HEK293 (cell line): Measurements from ENCODE around the gene STXBP5L.

Experiments used
- CTCF ChIA-PET: fragments of 350-600 bp; formaldehyde crosslinking; extraction: SDS; loops from one replicate; lab custom pipeline; 2021; ENCODE audit warnings: antibody characterized with exemption; lab: Yijun Ruan, JAX
- POLR2A ChIA-PET: fragments of 300-600 bp; formaldehyde crosslinking; extraction: SDS; loops from one replicate; lab custom pipeline; 2020; ENCODE audit warnings: antibody characterized with exemption, inconsistent platforms; lab: Yijun Ruan, JAX
- H3K27ac ChIP-seq: fragments of 200-500 bp; sonication (Bioruptor generic); 2 replicates; pipeline ENCODE4 v1.5.1; 2014; ENCODE audit warnings: low read depth, low read length, control low read depth, inconsistent platforms; ENCODE audit errors: extremely low read depth
- H3K36me3 ChIP-seq, 2 experiments: fragments of 200-500 bp in 1 of 2; sonication (Bioruptor generic) in 1 of 2; 1 replicate in 1 of 2; 2 replicates in 1 of 2; pipeline ENCODE4 v1.5.1; 2014 to 2017; ENCODE audit warnings: inconsistent platforms in 2 of 2, low read length in 2 of 2; ENCODE audit not compliant: control insufficient read depth in 2 of 2, insufficient read depth in 1 of 2
- H3K4me1 ChIP-seq: fragments of 200-500 bp; sonication (Bioruptor generic); 2 replicates; pipeline ENCODE4 v1.5.1; 2014; ENCODE audit warnings: mild to moderate bottlenecking, low read length, inconsistent platforms; ENCODE audit not compliant: control insufficient read depth, insufficient read depth
- H3K4me3 ChIP-seq: 2 replicates; pipeline ENCODE4 v1.5.1; 2011; ENCODE audit warnings: low read depth, mild to moderate bottlenecking, control low read depth, low read length, moderate library complexity
- H3K9me3 ChIP-seq: fragments of 200-500 bp; sonication (Bioruptor generic); 2 replicates; pipeline ENCODE4 v1.5.1; 2014; ENCODE audit warnings: low read depth, low read length, inconsistent platforms; ENCODE audit not compliant: control insufficient read depth, insufficient read depth
- KLF1 ChIP-seq: fragments of 450-650 bp; formaldehyde crosslinking; IDR thresholded peaks from 2 replicates; pipeline ENCODE4 v1.5.1; 2016; ENCODE audit warnings: missing biosample characterization, missing genetic modification characterization
- KLF10 ChIP-seq: fragments of 450-650 bp; IDR thresholded peaks from 2 replicates; pipeline ENCODE4 v1.5.1; 2018; ENCODE audit warnings: missing biosample characterization, mild to moderate bottlenecking, missing genetic modification characterization
- MZF1 ChIP-seq: fragments of 450-650 bp; formaldehyde crosslinking; IDR thresholded peaks from 2 replicates; pipeline ENCODE4 v1.5.1; 2017; ENCODE audit warnings: missing biosample characterization, missing genetic modification characterization, borderline replicate concordance
- OVOL3 ChIP-seq: fragments of 450-650 bp; formaldehyde crosslinking; IDR thresholded peaks from 2 replicates; pipeline ENCODE4 v1.5.1; 2016; ENCODE audit warnings: missing biosample characterization, missing genetic modification characterization
- RBAK ChIP-seq: fragments of 450-650 bp; formaldehyde crosslinking; IDR thresholded peaks from 2 replicates; pipeline ENCODE4 v1.5.1; 2016; ENCODE audit warnings: missing biosample characterization, missing genetic modification characterization
- ZBTB1 ChIP-seq: fragments of 450-650 bp; formaldehyde crosslinking; IDR thresholded peaks from 2 replicates; pipeline ENCODE4 v1.5.1; 2016; ENCODE audit warnings: missing biosample characterization, missing genetic modification characterization
- ZBTB48 ChIP-seq: fragments of 450-650 bp; formaldehyde crosslinking; IDR thresholded peaks from 2 replicates; pipeline ENCODE4 v1.5.1; 2016; ENCODE audit warnings: missing biosample characterization, missing genetic modification characterization
- ZFP37 ChIP-seq: fragments of 450-650 bp; formaldehyde crosslinking; IDR thresholded peaks from 2 replicates; pipeline ENCODE4 v1.5.1; 2016; ENCODE audit warnings: missing biosample characterization, missing genetic modification characterization
- ZFP41 ChIP-seq: fragments of 450-650 bp; formaldehyde crosslinking; IDR thresholded peaks from 2 replicates; pipeline ENCODE4 v1.5.1; 2016; ENCODE audit warnings: missing biosample characterization, missing genetic modification characterization, borderline replicate concordance
- ZNF121 ChIP-seq: fragments of 450-650 bp; formaldehyde crosslinking; IDR thresholded peaks from 2 replicates; pipeline ENCODE4 v1.5.1; 2016; ENCODE audit warnings: missing biosample characterization, missing genetic modification characterization
- ZNF146 ChIP-seq: fragments of 450-650 bp; formaldehyde crosslinking; IDR thresholded peaks from 2 replicates; pipeline ENCODE4 v1.5.1; 2016; ENCODE audit warnings: missing biosample characterization, missing genetic modification characterization
- ZNF155 ChIP-seq: fragments of 450-650 bp; formaldehyde crosslinking; IDR thresholded peaks from 2 replicates; pipeline ENCODE4 v1.5.1; 2016; ENCODE audit warnings: missing biosample characterization, missing genetic modification characterization
- ZNF169 ChIP-seq: fragments of 450-650 bp; formaldehyde crosslinking; IDR thresholded peaks from 2 replicates; pipeline ENCODE4 v1.5.1; 2016; ENCODE audit warnings: missing biosample characterization, missing genetic modification characterization
- ZNF335 ChIP-seq: fragments of 450-650 bp; formaldehyde crosslinking; conservative IDR thresholded peaks from 2 replicates; pipeline ENCODE4 v1.5.1; 2016; ENCODE audit warnings: missing biosample characterization, missing genetic modification characterization
- ZNF366 ChIP-seq: fragments of 450-650 bp; formaldehyde crosslinking; conservative IDR thresholded peaks from 2 replicates; pipeline ENCODE4 v1.5.1; 2016; ENCODE audit warnings: missing biosample characterization, missing genetic modification characterization
- ZNF391 ChIP-seq: fragments of 450-650 bp; formaldehyde crosslinking; IDR thresholded peaks from 2 replicates; pipeline ENCODE4 v1.5.1; 2016; ENCODE audit warnings: low read depth, missing biosample characterization, missing genetic modification characterization, borderline replicate concordance
- ZNF404 ChIP-seq: fragments of 450-650 bp; formaldehyde crosslinking; IDR thresholded peaks from 2 replicates; pipeline ENCODE4 v1.5.1; 2017; ENCODE audit warnings: missing biosample characterization, missing genetic modification characterization
- ZNF423 ChIP-seq: fragments of 450-650 bp; formaldehyde crosslinking; IDR thresholded peaks from 2 replicates; pipeline ENCODE4 v1.5.1; 2016; ENCODE audit warnings: missing biosample characterization, missing genetic modification characterization
- ZNF426 ChIP-seq: fragments of 450-650 bp; formaldehyde crosslinking; IDR thresholded peaks from 2 replicates; pipeline ENCODE4 v1.5.1; 2017; ENCODE audit warnings: missing biosample characterization, missing genetic modification characterization, mild to moderate bottlenecking, inconsistent platforms, moderate library complexity
- ZNF521 ChIP-seq: fragments of 450-650 bp; formaldehyde crosslinking; IDR thresholded peaks from 2 replicates; pipeline ENCODE4 v1.5.1; 2017; ENCODE audit warnings: missing biosample characterization, mild to moderate bottlenecking, missing genetic modification characterization
- ZNF585B ChIP-seq: fragments of 450-650 bp; formaldehyde crosslinking; IDR thresholded peaks from 2 replicates; pipeline ENCODE4 v1.5.1; 2016; ENCODE audit warnings: missing biosample characterization, missing genetic modification characterization
- ZNF610 ChIP-seq: fragments of 450-650 bp; formaldehyde crosslinking; IDR thresholded peaks from 2 replicates; pipeline ENCODE4 v1.5.1; 2016; ENCODE audit warnings: missing biosample characterization, missing genetic modification characterization, borderline replicate concordance
- ZNF624 ChIP-seq: fragments of 450-650 bp; formaldehyde crosslinking; IDR thresholded peaks from 2 replicates; pipeline ENCODE4 v1.5.1; 2017; ENCODE audit warnings: missing biosample characterization, missing genetic modification characterization
- ZNF76 ChIP-seq: fragments of 450-650 bp; formaldehyde crosslinking; IDR thresholded peaks from 2 replicates; pipeline ENCODE4; 2016; ENCODE audit warnings: low read depth, missing biosample characterization, missing genetic modification characterization, borderline replicate concordance
- ZNF791 ChIP-seq: fragments of 450-650 bp; formaldehyde crosslinking; IDR thresholded peaks from 2 replicates; pipeline ENCODE4 v1.5.1; 2016; ENCODE audit warnings: missing biosample characterization, missing genetic modification characterization
- TF ChIP-seq, protein P1 (sequence below): sonication (generic); formaldehyde crosslinking; IDR thresholded peaks from 2 replicates; pipeline ENCODE4 v1.8.1; 2022; ENCODE audit warnings: mild to moderate bottlenecking, moderate library complexity, missing genetic modification reagents
- TF ChIP-seq, protein P2 (sequence below): fragments of 450-650 bp; formaldehyde crosslinking; IDR thresholded peaks from 2 replicates; pipeline ENCODE4 v1.5.1; 2017; ENCODE audit warnings: missing biosample characterization, missing genetic modification characterization
- TF ChIP-seq, protein P3 (sequence below): fragments of 450-650 bp; formaldehyde crosslinking; IDR thresholded peaks from 2 replicates; pipeline ENCODE4 v1.5.1; 2016; ENCODE audit warnings: missing biosample characterization, missing genetic modification characterization
- TF ChIP-seq, protein P4 (sequence below): fragments of 450-650 bp; formaldehyde crosslinking; IDR thresholded peaks from 2 replicates; pipeline ENCODE4 v1.5.1; 2016; ENCODE audit warnings: missing biosample characterization, missing genetic modification characterization

STXBP5L gene

DNA sequence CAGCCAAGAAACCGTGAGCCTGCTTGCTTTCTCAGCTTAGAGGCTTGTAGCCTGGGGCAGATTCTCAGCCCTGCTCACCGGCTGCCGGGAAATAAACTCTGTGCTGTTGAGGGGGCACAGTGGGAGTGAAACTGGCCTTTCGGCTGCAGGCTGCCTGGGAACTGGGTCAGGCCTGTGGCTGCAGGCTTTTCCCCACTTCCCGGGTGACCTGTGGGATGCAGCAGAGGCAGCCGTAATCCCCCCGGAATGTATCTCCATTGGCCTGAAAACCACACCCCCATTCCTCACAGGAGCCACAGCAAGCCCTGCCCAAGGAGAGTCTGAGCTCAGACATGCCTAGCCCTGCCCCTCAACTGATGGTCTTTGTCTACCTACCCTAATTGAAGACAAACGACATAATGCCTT lies 110.9 kb downstream of the STXBP5L start:
- Histone ChIP-seq H3K27ac (no peak overlapping the region), H3K4me3 (no peak overlapping the region), H3K36me3 (no peaks in the 10 kb centered on the region)
- POLR2A ChIA-PET = no interaction called here
- TF ChIP-seq ZNF423 (tag by site-specific recombination) (no peak), ZNF146 (tag by site-specific recombination) (no peak), ZNF391 (tag by site-specific recombination) (no peak), ZBTB1 (tag by site-specific recombination) (no peak), KLF10 (tag by site-specific recombination) (no peak), OVOL3 (no peak), ZBTB48 (tag by site-specific recombination) (no peak), ZNF585B (tag by site-specific recombination) (no peak), ZNF610 (tag by site-specific recombination) (no peak), MZF1 (tag by site-specific recombination) (no peak)
- TF ChIP-seq, protein P1, sequence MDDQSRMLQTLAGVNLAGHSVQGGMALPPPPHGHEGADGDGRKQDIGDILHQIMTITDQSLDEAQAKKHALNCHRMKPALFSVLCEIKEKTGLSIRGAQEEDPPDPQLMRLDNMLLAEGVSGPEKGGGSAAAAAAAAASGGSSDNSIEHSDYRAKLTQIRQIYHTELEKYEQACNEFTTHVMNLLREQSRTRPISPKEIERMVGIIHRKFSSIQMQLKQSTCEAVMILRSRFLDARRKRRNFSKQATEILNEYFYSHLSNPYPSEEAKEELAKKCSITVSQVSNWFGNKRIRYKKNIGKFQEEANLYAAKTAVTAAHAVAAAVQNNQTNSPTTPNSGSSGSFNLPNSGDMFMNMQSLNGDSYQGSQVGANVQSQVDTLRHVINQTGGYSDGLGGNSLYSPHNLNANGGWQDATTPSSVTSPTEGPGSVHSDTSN (CRISPR knock-in tag) = no peak
- TF ChIP-seq, protein P2, sequence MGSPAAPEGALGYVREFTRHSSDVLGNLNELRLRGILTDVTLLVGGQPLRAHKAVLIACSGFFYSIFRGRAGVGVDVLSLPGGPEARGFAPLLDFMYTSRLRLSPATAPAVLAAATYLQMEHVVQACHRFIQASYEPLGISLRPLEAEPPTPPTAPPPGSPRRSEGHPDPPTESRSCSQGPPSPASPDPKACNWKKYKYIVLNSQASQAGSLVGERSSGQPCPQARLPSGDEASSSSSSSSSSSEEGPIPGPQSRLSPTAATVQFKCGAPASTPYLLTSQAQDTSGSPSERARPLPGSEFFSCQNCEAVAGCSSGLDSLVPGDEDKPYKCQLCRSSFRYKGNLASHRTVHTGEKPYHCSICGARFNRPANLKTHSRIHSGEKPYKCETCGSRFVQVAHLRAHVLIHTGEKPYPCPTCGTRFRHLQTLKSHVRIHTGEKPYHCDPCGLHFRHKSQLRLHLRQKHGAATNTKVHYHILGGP (tag by site-specific recombination) = no peak
- TF ChIP-seq, protein P3, sequence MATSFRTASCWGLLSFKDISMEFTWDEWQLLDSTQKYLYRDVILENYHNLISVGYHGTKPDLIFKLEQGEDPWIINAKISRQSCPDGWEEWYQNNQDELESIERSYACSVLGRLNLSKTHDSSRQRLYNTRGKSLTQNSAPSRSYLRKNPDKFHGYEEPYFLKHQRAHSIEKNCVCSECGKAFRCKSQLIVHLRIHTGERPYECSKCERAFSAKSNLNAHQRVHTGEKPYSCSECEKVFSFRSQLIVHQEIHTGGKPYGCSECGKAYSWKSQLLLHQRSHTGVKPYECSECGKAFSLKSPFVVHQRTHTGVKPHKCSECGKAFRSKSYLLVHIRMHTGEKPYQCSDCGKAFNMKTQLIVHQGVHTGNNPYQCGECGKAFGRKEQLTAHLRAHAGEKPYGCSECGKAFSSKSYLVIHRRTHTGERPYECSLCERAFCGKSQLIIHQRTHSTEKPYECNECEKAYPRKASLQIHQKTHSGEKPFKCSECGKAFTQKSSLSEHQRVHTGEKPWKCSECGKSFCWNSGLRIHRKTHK (tag by site-specific recombination) = no peak
- TF ChIP-seq, all 188 proteins: peak for 0
- H3K4me1 ChIP-seq = no peaks in the 10 kb centered on the region
- no peaks in the 10 kb centered on the region for H3K9me3 ChIP-seq
- CTCF ChIA-PET = interaction anchor here (0.6 kb wide), 1 partner anchor 428 kb away, joined by 7 read pairs; no protein-coding TSS in a partner anchor

DNA sequence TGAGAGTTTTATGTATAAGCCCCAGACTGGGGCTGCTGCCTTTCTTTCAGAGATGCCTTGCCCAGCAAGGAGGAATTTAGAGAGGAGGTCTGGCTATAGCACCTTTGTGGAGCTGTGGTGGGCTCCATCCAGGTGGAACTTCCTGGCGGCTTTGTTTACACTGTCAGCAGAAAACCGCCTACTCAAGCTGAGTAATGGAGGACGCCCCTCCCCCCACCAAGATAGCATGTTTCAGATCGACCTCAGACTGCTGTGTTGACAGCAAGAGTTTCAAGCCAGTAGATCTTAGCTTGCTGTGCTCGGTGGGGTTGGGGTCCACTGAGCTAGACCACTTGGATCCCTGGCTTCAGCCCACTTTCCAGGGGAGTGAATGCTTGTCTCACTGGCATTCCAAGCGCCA lies 155.6 kb downstream of the STXBP5L start:
- ChIA-PET CTCF (no interaction called here), POLR2A (no interaction called here)

More for the DNA sequence above, 155.6 kb downstream of the STXBP5L start:
- H3K36me3 ChIP-seq = no peaks in the 10 kb centered on the region
- no peaks in the 10 kb centered on the region for H3K4me1 ChIP-seq
- H3K4me3 ChIP-seq = no peak overlapping the region
- H3K9me3 ChIP-seq = no peaks in the 10 kb centered on the region
- TF ChIP-seq ZFP41 (tag by site-specific recombination) = no peak
- no peak for TF ChIP-seq ZNF366 (tag by site-specific recombination)
- no peak for TF ChIP-seq ZNF426 (tag by site-specific recombination)
- no peak for TF ChIP-seq ZNF624 (tag by site-specific recombination)
- TF ChIP-seq ZNF335 = no peak
- TF ChIP-seq ZNF791 = no peak
- no peak for TF ChIP-seq ZNF121 (tag by site-specific recombination)
- no peak for TF ChIP-seq ZNF155
- TF ChIP-seq, protein P1 (CRISPR knock-in tag) = no peak
- no peak for TF ChIP-seq ZFP37 (tag by site-specific recombination)
- TF ChIP-seq, protein P4, sequence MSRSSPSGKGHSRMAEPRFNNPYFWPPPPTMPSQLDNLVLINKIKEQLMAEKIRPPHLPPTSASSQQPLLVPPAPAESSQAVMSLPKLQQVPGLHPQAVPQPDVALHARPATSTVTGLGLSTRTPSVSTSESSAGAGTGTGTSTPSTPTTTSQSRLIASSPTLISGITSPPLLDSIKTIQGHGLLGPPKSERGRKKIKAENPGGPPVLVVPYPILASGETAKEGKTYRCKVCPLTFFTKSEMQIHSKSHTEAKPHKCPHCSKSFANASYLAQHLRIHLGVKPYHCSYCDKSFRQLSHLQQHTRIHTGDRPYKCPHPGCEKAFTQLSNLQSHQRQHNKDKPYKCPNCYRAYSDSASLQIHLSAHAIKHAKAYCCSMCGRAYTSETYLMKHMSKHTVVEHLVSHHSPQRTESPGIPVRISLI = no peak
- no peak for TF ChIP-seq ZNF76
- no peak for TF ChIP-seq OVOL3
- TF ChIP-seq KLF1 (tag by site-specific recombination) = no peak
- TF ChIP-seq RBAK (tag by site-specific recombination) = no peak
- TF ChIP-seq ZNF404 (tag by site-specific recombination) = no peak
- no peak for TF ChIP-seq ZNF521
- no peak for TF ChIP-seq ZNF169 (tag by site-specific recombination)
- H3K27ac ChIP-seq = no peak overlapping the region
